Thyroid gland (tissue), 4 donors: ENCODE results near the gene SLC25A21. TPM values are rescaled to one million over a fixed set of nuclear protein-coding genes. Genes with fewer than 3 reads are reported as not detected.

Experiments
- DNase-seq, 2 donors: peaks; one replicate each; pipeline ENCODE4 v3.0.0-alpha.2; 2019
- H3K27ac ChIP-seq, 3 donors: fragments of 200-600 bp; sonication (generic); 1 replicate in 2 of 3; 2 replicates in 1 of 3; pipeline ENCODE4 v1.5.1; 2016 to 2019; ENCODE audit warnings: mild to moderate bottlenecking in 1 of 3, moderate library complexity in 1 of 3
- H3K27me3 ChIP-seq: fragments of 200-600 bp; sonication (generic); one replicate; pipeline ENCODE4 v1.5.1; 2019
- H3K36me3 ChIP-seq, 2 donors: fragments of 200-600 bp; sonication (generic); one replicate each; pipeline ENCODE4 v1.5.1; 2016 to 2019
- H3K4me1 ChIP-seq, 2 donors: fragments of 200-600 bp; sonication (generic); one replicate each; pipeline ENCODE4 v1.5.1; 2017 to 2019
- H3K4me3 ChIP-seq, 3 donors: fragments of 200-600 bp; sonication (generic); replicated peaks in 1 of 3; 1 replicate in 2 of 3; 2 replicates in 1 of 3; pipeline ENCODE4 v1.5.1; 2016; ENCODE audit warnings: mild to moderate bottlenecking in 1 of 3
- H3K9me3 ChIP-seq: fragments of 200-600 bp; sonication (generic); one replicate; pipeline ENCODE4 v1.5.1; 2017
- CTCF ChIP-seq, 6 experiments: fragments of 200-600 bp in 3 of 6; fragments of 450-650 bp in 3 of 6; sonication (generic) in 3 of 6; IDR thresholded peaks; one replicate each; pipeline ENCODE4 v1.5.1; 2016 to 2019; ENCODE audit warnings: antibody characterized with exemption in 6 of 6, mild to moderate bottlenecking in 2 of 6, inconsistent platforms in 1 of 6, moderate library complexity in 1 of 6
- POLR2A ChIP-seq, 2 donors: fragments of 450-650 bp; IDR thresholded peaks; one replicate each; pipeline ENCODE4 v1.6.1; 2017; ENCODE audit warnings: antibody characterized with exemption in 2 of 2, mild to moderate bottlenecking in 2 of 2, moderate library complexity in 1 of 2
- WGBS, 2 donors: methylation state at CpG; one replicate each; pipeline ENCODE4 v1.1.5; 2017; 5-methylcytosine and 5-hydroxymethylcytosine counted together
- intact Hi-C: fragments of 100-400 bp; cut with DNase I; formaldehyde crosslinking; loops from one replicate; pipeline ENCODE4 v1.15.1; 2023
- total RNA-seq, 4 donors: library from RNA; depleted of rRNA; stranded (reverse); fragments of >200 nt; gene quantifications; one replicate each; pipeline ENCODE4 v1.2.3, GENCODE V29; 2016

The SLC25A21 gene
- total RNA-seq, 4 donors from 2014 or later, result 0.29 to 1.4 (median 0.60) TPM

GRCh38 chr14:36976571-36977023 lies 195.8 kb downstream of the SLC25A21 start:
- TF ChIP-seq POLR2A (IDR thresholded peaks at IDR 0.05) (no peak), CTCF (IDR thresholded peaks at IDR 0.05) (no peak)
- Histone ChIP-seq H3K27me3 (no peaks in the 10 kb centered on the region), H3K36me3 (no peaks in the 10 kb centered on the region), H3K4me1 (no peaks in the 10 kb centered on the region), H3K27ac (no peak overlapping the region), H3K9me3 (no peaks in the 10 kb centered on the region), H3K4me3 (no peak overlapping the region)
- DNase-seq, result peak; percentile 10 to 14
- WGBS, 2 donors, result 74 to 81% methylated on average over 5 of the region's 5 CpGs
- intact Hi-C loops, result no loop called here

- intact Hi-C loops, result no loop called here
- Histone ChIP-seq H3K9me3 (no peaks in the 10 kb centered on the region), H3K4me1 (no peaks in the 10 kb centered on the region), H3K4me3 (no peak overlapping the region), H3K36me3 (no peaks in the 10 kb centered on the region), H3K27ac (no peak overlapping the region), H3K27me3 (no peaks in the 10 kb centered on the region)
- TF ChIP-seq POLR2A (IDR thresholded peaks at IDR 0.05), result no peak
- no peak for TF ChIP-seq CTCF (IDR thresholded peaks at IDR 0.05)
- DNase-seq, result no peak
- 76 to 78% methylated on average over 3 of the region's 3 CpGs for WGBS, 2 donors
These were observed 196.6 kb downstream of the SLC25A21 start for GRCh38 chr14:36975834-36976233.

GRCh38 chr14:36974985-36975384 lies 197.4 kb downstream of the SLC25A21 start:
- intact Hi-C loops, result no loop called here

GRCh38 chr14:36973806-36974442 lies 198.5 kb downstream of the SLC25A21 start:
- H3K9me3 ChIP-seq, result no peaks in the 10 kb centered on the region
- no peak overlapping the region for H3K27ac ChIP-seq
- WGBS, 2 donors, result 60 to 73% methylated on average over 1 of the region's 1 CpG
- H3K4me1 ChIP-seq, result no peaks in the 10 kb centered on the region
- no peak overlapping the region for H3K4me3 ChIP-seq
- no peak for DNase-seq
- no peaks in the 10 kb centered on the region for H3K27me3 ChIP-seq
- H3K36me3 ChIP-seq, result no peaks in the 10 kb centered on the region
- TF ChIP-seq POLR2A (IDR thresholded peaks at IDR 0.05), result no peak
- intact Hi-C loops, result no loop called here

More at GRCh38 chr14:36974985-36975384, 197.4 kb downstream of the SLC25A21 start:
- H3K27me3 ChIP-seq, result no peaks in the 10 kb centered on the region
- no peak for DNase-seq
- no peaks in the 10 kb centered on the region for H3K9me3 ChIP-seq
- H3K27ac ChIP-seq, result no peak overlapping the region
- no peak for TF ChIP-seq CTCF (IDR thresholded peaks at IDR 0.05)
- no peak for TF ChIP-seq POLR2A (IDR thresholded peaks at IDR 0.05)
- H3K4me1 ChIP-seq, result no peaks in the 10 kb centered on the region
- no peak overlapping the region for H3K4me3 ChIP-seq
- no peaks in the 10 kb centered on the region for H3K36me3 ChIP-seq
- WGBS, 2 donors, result 85 to 92% methylated on average over 2 of the region's 2 CpGs

GRCh38 chr14:36971263-36971855 lies 201.0 kb downstream of the SLC25A21 start:
- H3K4me3 ChIP-seq, result no peak overlapping the region
- H3K27me3 ChIP-seq, result no peaks in the 10 kb centered on the region
- no peak for DNase-seq
- H3K4me1 ChIP-seq, result no peaks in the 10 kb centered on the region
- H3K9me3 ChIP-seq, result no peaks in the 10 kb centered on the region
- TF ChIP-seq CTCF (IDR thresholded peaks at IDR 0.05), result no peak
- TF ChIP-seq POLR2A (IDR thresholded peaks at IDR 0.05), result no peak
- intact Hi-C loops, result no loop called here
- 92 to 94% methylated on average over 8 to 9 of the region's 9 CpGs for WGBS, 2 donors
- no peaks in the 10 kb centered on the region for H3K36me3 ChIP-seq
- no peak overlapping the region for H3K27ac ChIP-seq
